ENCODE data around the gene LCE5A. TPM values are rescaled to one million over a fixed set of nuclear protein-coding genes. Genes with fewer than 3 reads are reported as not detected.

Gene LCE5A
- total and polyA plus RNA-seq, 2 experiments from 2014 or later = not detected

GRCh38 chr1:152473887-152474537 lies 36.6 kb upstream of the LCE5A start:
- Histone ChIP-seq H2AFZ (no peak overlapping the region), H4K20me1 (ENCODE audit: insufficient read depth, poor library complexity, severe bottlenecking) (no peaks in the 10 kb centered on the region)
- WGBS (ENCODE audit: low lambda C conversion rate, missing lambda C conversion rate) = 42% methylated on average over 4 of the region's 4 CpGs

GRCh38 chr1:152479792-152480595 lies 30.6 kb upstream of the LCE5A start:
- no peak overlapping the region for H3K4me3 ChIP-seq
- no peaks in the 10 kb centered on the region for H3K9me2 ChIP-seq (replicated peaks; ENCODE audit: insufficient read depth)
- TF ChIP-seq CTCF (IDR thresholded peaks at IDR 0.05; ENCODE audit: poor library complexity) = no peak
- TF ChIP-seq EZH2phosphoT487 (IDR thresholded peaks at IDR 0.05; ENCODE audit: low read depth, severe bottlenecking, unreplicated experiment) = no peak
- TF ChIP-seq EZH2 (IDR thresholded peaks at IDR 0.05; ENCODE audit: borderline replicate concordance) = no peak
- no peaks in the 10 kb centered on the region for H3K36me3 ChIP-seq (replicated peaks; ENCODE audit: insufficient read depth, low read depth)
- WGBS (ENCODE audit: low lambda C conversion rate, missing lambda C conversion rate) = 45% methylated on average over 5 of the region's 10 CpGs
- H3K79me2 ChIP-seq = no peaks in the 10 kb centered on the region
- H3K4me2 ChIP-seq = no peak overlapping the region
- H2AFZ ChIP-seq = no peak overlapping the region
- no peaks in the 10 kb centered on the region for H3K27me3 ChIP-seq
- no peaks in the 10 kb centered on the region for H3K4me1 ChIP-seq (ENCODE audit: insufficient read depth)
- no peaks in the 10 kb centered on the region for H3K9me3 ChIP-seq (ENCODE audit: low read depth)
- H3K27ac ChIP-seq = no peak overlapping the region
- H4K20me1 ChIP-seq (ENCODE audit: insufficient read depth, poor library complexity, severe bottlenecking) = no peaks in the 10 kb centered on the region
- DNase-seq (ENCODE audit: low spot score) = no peak

More at GRCh38 chr1:152473887-152474537, 36.6 kb upstream of the LCE5A start:
- Histone ChIP-seq H3K4me3 (no peak overlapping the region), H3K4me2 (no peak overlapping the region), H3K36me3 (replicated peaks; ENCODE audit: insufficient read depth, low read depth) (no peaks in the 10 kb centered on the region), H3K27ac (no peak overlapping the region), H3K4me1 (ENCODE audit: insufficient read depth) (no peaks in the 10 kb centered on the region), H3K9me3 (ENCODE audit: low read depth) (no peaks in the 10 kb centered on the region), H3K79me2 (no peaks in the 10 kb centered on the region), H3K27me3 (no peaks in the 10 kb centered on the region), H3K9me2 (replicated peaks; ENCODE audit: insufficient read depth) (no peaks in the 10 kb centered on the region)
- TF ChIP-seq EZH2 (IDR thresholded peaks at IDR 0.05; ENCODE audit: borderline replicate concordance) = no peak
- TF ChIP-seq EZH2phosphoT487 (IDR thresholded peaks at IDR 0.05; ENCODE audit: low read depth, severe bottlenecking, unreplicated experiment) = no peak
- no peak for DNase-seq (ENCODE audit: low spot score)

GRCh38 chr1:152481869-152482664 lies 28.5 kb upstream of the LCE5A start:
- H3K4me2 ChIP-seq = no peak overlapping the region
- H3K4me3 ChIP-seq = no peak overlapping the region
- TF ChIP-seq EZH2 (IDR thresholded peaks at IDR 0.05; ENCODE audit: borderline replicate concordance) = no peak
- TF ChIP-seq CTCF (IDR thresholded peaks at IDR 0.05; ENCODE audit: poor library complexity) = no peak
- TF ChIP-seq EZH2phosphoT487 (IDR thresholded peaks at IDR 0.05; ENCODE audit: low read depth, severe bottlenecking, unreplicated experiment) = no peak
- H4K20me1 ChIP-seq (ENCODE audit: insufficient read depth, poor library complexity, severe bottlenecking) = no peaks in the 10 kb centered on the region
- no peak overlapping the region for H3K27ac ChIP-seq
- H3K4me1 ChIP-seq (ENCODE audit: insufficient read depth) = no peaks in the 10 kb centered on the region
- 56% methylated on average over 8 of the region's 8 CpGs for WGBS (ENCODE audit: low lambda C conversion rate, missing lambda C conversion rate)
- H3K9me2 ChIP-seq (replicated peaks; ENCODE audit: insufficient read depth) = no peaks in the 10 kb centered on the region
- DNase-seq (ENCODE audit: low spot score) = no peak
- no peaks in the 10 kb centered on the region for H3K79me2 ChIP-seq
- H3K36me3 ChIP-seq (replicated peaks; ENCODE audit: insufficient read depth, low read depth) = no peaks in the 10 kb centered on the region
- H3K27me3 ChIP-seq = no peaks in the 10 kb centered on the region
- H2AFZ ChIP-seq = no peak overlapping the region
- no peaks in the 10 kb centered on the region for H3K9me3 ChIP-seq (ENCODE audit: low read depth)
